DLD1 (cell line): Measurements from ENCODE around the gene COG7.
"Not testable (repeated sequence)": the region's sequence is repeated elsewhere in the genome, so short reads cannot be mapped to it uniquely, and the experiment has no call there.

Experiments
- in situ Hi-C: cut with HindIII; loops from 2 replicates; pipeline ENCODE4 v1.10.0; 2017; ENCODE audit warnings: low sequenced_read_pairs

Gene COG7

GRCh38 chr16:23420011-23420410 lies 33.0 kb downstream of the COG7 start:
- in situ Hi-C loops: loop anchor here (5.0 kb wide), 1 partner anchor 33 kb away; no protein-coding TSS in a partner anchor

GRCh38 chr16:23416816-23417215 lies 36.2 kb downstream of the COG7 start:
- in situ Hi-C loops: no loop called here

DNA sequence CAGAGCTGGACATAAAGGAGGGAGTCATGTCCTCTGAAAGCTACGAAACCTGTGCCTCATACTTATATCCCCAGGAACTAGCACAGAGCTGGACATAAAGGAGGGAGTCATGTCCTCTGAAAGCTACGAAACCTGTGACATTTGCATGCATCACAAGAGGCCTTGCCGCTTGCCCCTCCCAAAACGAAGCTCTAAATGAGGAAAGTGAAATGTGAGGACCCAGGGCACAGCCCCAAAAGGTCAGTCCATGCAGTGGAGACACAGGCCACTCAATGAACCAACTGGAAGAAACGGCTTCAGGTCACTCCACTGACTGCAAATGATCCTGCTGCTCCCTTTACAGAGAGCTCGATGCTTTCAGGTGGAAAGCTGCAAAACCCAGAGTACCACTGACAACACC lies 38.3 kb downstream of the COG7 start:
- in situ Hi-C loops: no loop called here

DNA sequence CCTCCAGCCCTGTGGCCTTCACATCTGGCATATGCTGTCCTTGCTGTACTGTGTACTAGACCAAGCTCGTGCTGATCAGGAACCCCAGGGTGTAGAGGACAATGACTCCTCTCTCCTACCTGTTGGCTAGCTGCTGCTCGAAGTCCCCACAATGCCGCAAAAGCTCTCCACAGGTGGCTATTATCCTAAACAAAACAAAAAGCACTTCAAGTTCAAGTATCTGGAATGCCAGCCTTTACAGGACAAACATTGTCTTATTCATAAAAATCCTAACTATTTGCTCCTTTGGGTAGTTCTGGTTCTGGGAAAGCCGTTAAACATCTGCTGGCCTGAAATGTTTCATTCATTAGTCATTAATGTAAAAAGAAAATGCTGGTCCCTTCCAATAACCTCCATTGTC lies 42.8 kb downstream of the COG7 start:
- in situ Hi-C loops: no loop called here

DNA sequence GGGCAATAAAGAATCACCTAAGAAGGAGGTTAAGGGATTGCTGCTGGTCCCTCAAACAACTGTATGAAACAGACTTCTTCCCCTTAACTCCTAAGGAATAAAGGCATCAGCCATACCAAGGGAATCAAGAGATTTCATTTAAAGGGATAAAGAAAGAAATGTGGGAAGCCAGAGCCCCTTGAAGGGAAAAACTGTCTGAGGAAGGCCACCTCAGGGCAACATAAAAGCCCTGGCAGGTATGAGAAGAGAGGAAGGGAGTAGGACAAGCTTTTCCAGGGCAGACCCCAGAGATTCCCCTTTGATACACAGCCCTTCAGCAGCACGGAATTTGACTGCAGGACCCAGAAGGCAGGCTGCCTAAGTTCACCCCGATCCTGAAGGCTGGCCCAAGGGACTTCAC lies 43.5 kb downstream of the COG7 start:
- in situ Hi-C loops: no loop called here

- in situ Hi-C loops: no loop called here
These were observed 44.1 kb downstream of the COG7 start for GRCh38 chr16:23408823-23409298.

GRCh38 chr16:23408242-23408822 lies 44.7 kb downstream of the COG7 start:
- in situ Hi-C loops: no loop called here

- in situ Hi-C loops: no loop called here
These were observed 45.4 kb downstream of the COG7 start for GRCh38 chr16:23407436-23408127.

GRCh38 chr16:23406546-23407240 lies 46.3 kb downstream of the COG7 start:
- in situ Hi-C loops: no loop called here

DNA sequence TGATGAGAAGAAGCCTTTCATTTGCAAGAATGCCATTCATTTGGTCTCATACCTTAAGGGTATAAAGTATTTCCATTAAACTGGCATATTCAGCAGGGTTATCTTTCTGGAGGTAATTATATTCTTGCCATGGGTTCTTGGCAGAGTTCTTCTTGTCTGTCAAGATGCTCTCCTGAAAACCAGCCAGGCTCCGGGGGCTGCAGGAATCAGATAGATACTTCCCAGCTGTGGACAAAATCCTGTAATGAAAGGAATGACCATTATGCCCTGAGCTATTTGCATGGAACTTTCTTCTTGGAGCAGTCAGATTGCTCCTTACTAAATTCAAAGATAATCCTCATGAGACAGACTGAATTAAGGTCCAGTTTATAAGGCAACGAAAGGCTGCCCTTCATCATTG lies 47.0 kb downstream of the COG7 start:
- in situ Hi-C loops: no loop called here

GRCh38 chr16:23403547-23403946 lies 49.4 kb downstream of the COG7 start:
- in situ Hi-C loops: no loop called here

DNA sequence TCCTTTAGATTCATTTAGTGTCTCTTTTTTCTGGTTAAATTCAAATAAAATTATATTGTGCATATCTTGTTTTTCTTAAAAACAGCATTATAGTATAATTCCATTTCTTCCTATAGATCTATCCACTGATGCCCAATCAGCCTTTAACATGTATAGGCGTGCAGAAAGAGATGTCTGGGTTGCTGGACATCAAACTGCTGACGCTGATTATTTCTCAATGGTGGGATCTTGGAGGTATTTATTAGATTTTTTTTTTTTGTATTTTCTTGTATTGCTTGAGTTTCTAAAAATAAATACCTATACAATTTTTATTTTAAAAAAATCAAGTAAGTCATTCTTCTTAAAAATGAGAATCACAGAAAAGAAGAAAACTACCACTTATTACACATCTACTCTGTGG lies 50.9 kb downstream of the COG7 start:
- in situ Hi-C loops: no loop called here

DNA sequence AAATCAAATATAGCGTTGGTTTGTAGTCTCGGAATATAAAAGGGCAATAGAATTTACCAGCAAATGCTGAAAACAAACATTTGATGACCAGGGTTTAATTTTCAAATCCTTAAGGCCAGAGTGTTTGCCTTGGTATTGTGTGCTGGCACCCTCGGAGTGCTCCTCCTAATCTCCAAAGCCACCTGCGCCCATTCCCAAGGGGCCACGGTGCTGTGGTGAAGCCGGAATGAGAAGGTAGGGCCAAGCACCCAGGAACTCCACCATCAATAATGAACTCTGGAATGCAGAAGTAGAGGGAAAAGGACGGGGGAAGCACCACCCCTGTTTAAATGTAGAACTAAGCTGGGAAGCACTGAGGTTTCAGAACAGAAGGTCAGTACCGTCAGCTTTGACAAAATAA lies 51.9 kb downstream of the COG7 start:
- in situ Hi-C loops: no loop called here

GRCh38 chr16:23400447-23400846 lies 52.5 kb downstream of the COG7 start:
- in situ Hi-C loops: not testable (repeated sequence)

DNA sequence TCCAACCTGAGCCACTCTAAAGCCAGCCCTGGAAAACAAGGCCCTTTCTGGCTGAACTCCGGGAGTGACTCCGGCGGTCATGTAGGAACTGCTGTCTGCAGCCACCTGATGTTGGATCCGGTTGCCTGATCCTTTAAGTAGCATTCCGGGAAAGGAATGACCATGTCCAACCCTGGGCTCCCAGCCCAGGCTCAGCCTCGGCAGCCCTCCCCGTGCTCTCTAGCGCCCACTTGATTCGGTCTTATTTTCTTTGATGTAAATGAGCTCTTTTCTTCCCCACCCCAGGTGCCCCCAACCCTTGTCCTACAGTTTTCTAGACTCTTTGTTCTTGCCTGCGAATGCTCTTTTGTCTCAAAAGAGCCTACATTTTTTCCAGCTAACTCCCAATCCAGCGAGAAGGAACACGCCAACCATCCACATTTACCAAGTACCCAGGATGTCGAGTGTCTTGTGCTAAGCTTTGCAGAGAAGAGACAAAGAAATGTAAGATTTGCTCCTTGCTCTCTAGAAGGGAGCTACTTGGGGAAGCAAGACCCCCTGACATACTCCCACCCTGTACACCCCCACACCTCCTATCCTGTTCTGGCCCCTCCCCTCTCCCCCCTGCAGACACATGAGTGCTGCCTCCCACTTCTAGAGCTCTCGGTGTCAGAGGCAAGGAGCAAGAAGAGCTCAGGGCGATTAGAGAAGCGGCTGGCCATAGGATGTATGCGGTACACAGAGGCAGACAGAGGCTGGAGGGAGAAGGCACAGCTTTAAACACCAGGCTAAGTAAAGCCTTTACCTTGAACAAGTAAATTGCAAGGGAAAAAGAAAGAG lies 53.8 kb downstream of the COG7 start:
- in situ Hi-C loops: no loop called here

DNA sequence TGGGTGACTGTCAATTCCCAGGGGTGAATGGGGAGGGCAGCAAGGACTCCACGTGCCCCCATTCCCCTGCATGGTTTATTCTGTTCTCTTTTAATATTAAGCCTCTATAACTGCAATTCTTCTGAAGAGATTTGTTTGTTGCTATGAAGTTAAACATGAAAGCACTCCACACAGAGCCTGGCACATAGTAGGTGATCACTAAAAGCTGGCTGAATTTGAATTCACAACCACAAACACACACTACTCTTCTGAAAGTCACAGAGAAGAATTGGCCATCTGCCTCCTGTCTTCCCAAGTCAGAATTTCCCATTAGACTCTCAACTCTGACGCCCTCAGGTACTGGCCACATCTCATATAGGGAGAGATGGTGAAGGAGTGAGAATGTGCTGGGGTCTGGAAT lies 55.5 kb downstream of the COG7 start:
- in situ Hi-C loops: no loop called here

- in situ Hi-C loops: no loop called here
These were observed 57.3 kb downstream of the COG7 start for GRCh38 chr16:23395732-23396131.

DNA sequence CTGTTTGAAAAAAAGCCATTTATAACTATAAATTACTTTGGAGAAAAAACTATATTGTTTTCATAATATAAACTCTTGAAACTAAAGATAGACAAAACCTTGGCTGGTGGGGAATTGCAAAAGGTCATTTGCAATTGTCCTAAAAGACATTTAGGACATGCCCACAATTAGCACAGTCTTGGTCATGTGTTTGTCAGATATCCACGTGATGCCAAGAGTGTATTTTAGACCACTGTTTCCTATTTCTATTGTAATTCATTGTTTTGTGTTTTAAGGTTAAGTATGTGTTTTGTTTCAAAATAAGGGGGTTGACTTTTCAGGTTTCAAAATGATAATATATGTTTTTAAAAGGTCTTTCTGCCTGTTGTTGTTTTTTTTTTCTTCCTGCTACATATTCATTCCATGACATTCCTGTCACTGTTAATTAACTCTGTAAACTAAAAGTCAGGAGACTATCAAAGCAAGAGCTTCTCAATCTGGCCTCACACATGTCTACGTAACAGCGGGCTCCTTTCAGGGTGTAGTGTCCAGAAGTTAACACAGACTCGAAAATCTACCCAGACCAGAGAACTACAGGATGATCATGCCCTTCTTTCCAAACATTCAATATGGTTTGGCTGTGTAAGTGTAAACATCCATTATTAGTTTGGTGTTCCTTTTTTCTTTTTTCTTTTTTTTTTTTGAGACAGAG lies 58.7 kb downstream of the COG7 start:
- in situ Hi-C loops: no loop called here

- in situ Hi-C loops: no loop called here
These were observed 60.8 kb downstream of the COG7 start for GRCh38 chr16:23392223-23392600.

GRCh38 chr16:23391381-23392222 lies 61.4 kb downstream of the COG7 start:
- in situ Hi-C loops: no loop called here
